Right ventricle myocardium inferior (tissue), 1 donor: ENCODE data around the gene STIP1. TPM values are rescaled to one million over a fixed set of nuclear protein-coding genes. Genes with fewer than 3 reads are reported as not detected.

Experiments
- ATAC-seq: fragments of 200-7000 bp; cut with Tn5 transposase; one replicate; pipeline ENCODE4 v1.9.1; 2020; ENCODE audit warnings: mild to moderate bottlenecking, moderate library complexity
- DNase-seq: peaks from one replicate; pipeline ENCODE4 v3.0.0; 2021; ENCODE audit errors: missing footprints
- intact Hi-C: fragments of 100-400 bp; cut with DNase I; formaldehyde crosslinking; loops from one replicate; pipeline ENCODE4 v1.11.0; 2022
- long read RNA-seq: library from polyadenylated mRNA; unstranded; transcript quantifications from one replicate; pipeline ENCODE4 v2.0.0, GENCODE V29; 2021
- total RNA-seq: library from RNA; stranded (reverse); fragmentation: NEBNext Ultra II Directional; extraction: Animal tissue kit (Norgen Biotek cat#: 25700); gene quantifications from one replicate; pipeline ENCODE4 v1.2.1, GENCODE V29; 2021
- donor health status: DM: no; HTN: yes; CAD: no; lungs with severe emphysema.

The STIP1 gene
- 124 TPM for total RNA-seq
- long read RNA-seq, transcript STIP1-201 (14 exons, 2,196 nt): major isoform, 95 of 101 reads
- long read RNA-seq, partial matches to known transcripts: 2 of 101 reads
- long read RNA-seq, other reads (novel, unspliced or antisense): 4 of 101 reads

DNA sequence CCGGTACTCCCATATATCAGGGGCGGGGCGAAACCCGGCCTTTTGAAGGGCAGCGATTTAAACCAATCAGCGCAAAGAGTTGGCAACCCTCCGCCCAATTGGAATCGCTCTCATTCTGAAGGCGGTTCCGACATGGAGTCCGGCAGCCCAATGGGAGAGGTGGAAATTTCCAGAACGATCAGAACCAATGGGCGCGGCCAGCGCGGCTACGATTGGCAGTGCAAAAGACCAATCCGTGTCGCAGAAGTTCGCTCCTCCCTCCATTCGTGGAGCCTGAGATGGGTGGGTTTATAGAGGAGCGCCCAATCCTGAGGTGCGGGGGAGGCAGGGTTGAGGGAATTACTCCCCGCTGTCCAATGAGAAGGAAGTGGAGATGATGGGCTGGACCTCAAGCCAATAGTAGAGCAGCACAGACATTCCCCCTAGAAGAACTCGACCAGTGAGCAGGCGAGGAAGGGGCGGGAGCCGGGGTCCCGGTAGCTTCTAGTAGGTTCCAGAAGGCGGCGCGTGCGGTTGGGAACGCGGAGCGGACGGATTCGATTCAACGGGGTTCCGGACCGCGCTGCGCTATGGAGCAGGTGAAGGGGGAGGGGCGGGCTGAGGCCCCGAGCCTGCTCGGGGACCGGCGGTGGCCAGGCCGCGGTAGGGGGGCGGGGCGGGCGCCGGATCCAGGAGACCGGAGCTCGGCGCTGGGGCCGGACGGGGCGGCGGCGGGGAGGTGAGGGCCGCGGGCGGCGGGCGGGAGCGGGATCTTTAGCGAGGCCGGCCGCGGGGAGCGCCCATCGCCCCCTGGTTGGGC is at the start of gene STIP1:
STIP1 (plus strand) TSS at position 479 of the 799 bp plus-strand sequence; CDS start at position 570, 91 bp downstream.
- intact Hi-C loops: loop anchor here (1.0 to 5.0 kb wide), 2 partner anchors 40 to 116 kb away; partner anchors contain the start of genes CATSPERZ, NUDT22 and TRPT1
- DNase-seq (peak; percentile 100), ATAC-seq (peak; percentile 93)

GRCh38 chr11:64136765-64137441 is 49.1 kb upstream of the STIP1 start:
- intact Hi-C loops: no loop called here
- DNase-seq: no peak
- ATAC-seq: no peak

DNA sequence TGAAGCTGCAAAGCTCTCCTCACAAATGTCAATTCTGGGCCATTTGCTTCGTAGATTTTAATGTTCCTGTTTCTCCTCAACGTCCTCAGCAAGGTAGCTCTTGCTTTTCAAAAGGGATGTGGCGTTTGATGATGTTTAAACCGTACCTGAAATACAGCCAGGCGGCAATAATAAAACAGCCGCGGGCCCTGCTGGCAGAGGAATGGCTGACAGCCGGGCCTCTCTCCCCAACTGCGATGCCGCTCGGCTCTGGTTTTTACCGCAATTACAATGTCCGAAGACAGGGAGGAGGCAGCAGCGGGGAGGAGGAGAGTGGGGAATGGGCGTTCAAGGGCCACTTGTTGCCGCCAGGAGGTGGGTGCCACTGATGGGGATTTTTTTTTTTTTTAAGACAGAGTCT is 47.6 kb upstream of the STIP1 start:
- ATAC-seq (no peak), DNase-seq (no peak)
- intact Hi-C loops: no loop called here

- intact Hi-C loops: no loop called here
- ATAC-seq: no peak
- DNase-seq: no peak
These were observed 46.9 kb upstream of the STIP1 start for GRCh38 chr11:64139049-64139448.

- ATAC-seq (no peak), DNase-seq (no peak)
- intact Hi-C loops: no loop called here
These were observed 45.9 kb upstream of the STIP1 start for GRCh38 chr11:64140082-64140481.

DNA sequence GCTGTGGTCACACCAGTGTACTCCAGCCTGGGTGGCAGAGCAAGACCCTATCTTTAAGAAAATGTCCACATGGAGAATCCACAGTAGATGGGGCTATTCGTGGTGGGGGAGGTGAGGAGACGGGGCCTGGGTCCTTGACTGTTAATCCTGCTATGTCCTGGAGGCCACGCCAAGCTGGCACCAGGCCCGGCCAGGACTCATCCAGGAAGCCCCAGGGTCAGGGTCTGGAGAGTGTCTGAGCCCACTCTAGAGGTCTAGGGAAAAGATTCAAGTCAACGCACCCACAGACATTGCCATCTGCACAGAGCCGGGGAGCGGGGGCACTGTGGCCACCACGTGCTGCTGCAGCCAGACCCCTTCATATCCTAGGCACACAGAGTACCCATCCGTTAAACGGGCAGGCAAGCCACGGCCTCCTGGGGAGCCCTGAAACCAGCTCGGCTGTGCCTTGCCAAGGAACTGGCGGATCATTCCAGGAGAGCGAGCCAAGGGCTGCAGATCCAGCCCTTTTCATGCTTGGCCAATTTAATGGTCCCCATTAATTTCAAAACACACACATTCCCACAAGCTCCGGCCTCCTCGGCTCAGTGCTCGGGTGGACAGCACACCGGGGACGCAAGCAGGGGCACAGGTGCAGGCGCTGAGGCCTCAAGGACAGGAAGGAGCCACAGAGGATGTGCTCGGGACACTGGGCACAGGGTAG is 44.7 kb upstream of the STIP1 start:
- no peak for ATAC-seq
- DNase-seq: no peak
- intact Hi-C loops: no loop called here

DNA sequence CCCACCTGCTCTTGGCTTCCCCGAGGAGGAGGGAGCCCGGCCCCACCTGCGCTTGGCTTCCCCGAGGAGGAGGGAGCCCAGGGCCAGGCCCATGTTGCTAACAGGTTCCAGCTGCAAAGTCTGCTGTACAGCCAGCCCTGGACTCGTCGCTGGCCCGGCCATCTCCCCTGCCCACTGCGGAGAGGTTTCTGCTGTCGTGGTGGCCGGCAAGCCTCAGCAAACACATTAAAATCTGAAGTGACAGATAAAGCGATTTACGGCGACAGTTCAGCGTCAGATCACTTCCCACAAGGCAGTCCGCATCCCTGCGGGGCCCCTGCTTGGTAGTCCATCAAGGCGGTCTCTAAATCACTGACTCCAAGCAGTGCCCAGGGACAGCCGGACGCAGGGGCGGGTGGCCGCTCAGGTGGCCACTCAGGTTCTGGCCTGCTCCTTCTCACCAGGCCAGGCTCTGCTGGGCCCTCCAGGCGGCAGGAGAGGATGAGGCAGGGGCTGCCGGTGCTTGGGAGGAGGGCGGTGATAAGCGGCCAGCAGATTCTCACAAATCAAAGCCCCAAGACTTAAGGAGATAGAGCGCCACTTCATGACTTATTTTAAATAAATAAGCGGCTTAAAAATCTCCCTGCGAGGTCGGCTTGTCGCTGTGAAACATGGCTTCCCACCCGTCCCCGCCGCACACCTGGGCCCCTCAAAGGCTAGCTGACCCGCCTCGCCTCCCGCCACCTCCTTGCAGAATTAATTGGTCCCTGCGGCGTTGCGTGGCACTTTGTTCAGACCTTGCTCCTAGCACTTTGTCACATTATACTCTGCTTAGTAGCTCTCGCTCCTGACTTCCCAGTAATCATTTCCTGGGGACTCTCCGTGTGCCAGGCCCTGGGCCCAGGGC is 41.1 kb upstream of the STIP1 start:
- no peak for DNase-seq
- no peak for ATAC-seq
- intact Hi-C loops: no loop called here

GRCh38 chr11:64146036-64146955 is 39.7 kb upstream of the STIP1 start:
- DNase-seq: peak; percentile 78
- intact Hi-C loops: no loop called here
- no peak for ATAC-seq

DNA sequence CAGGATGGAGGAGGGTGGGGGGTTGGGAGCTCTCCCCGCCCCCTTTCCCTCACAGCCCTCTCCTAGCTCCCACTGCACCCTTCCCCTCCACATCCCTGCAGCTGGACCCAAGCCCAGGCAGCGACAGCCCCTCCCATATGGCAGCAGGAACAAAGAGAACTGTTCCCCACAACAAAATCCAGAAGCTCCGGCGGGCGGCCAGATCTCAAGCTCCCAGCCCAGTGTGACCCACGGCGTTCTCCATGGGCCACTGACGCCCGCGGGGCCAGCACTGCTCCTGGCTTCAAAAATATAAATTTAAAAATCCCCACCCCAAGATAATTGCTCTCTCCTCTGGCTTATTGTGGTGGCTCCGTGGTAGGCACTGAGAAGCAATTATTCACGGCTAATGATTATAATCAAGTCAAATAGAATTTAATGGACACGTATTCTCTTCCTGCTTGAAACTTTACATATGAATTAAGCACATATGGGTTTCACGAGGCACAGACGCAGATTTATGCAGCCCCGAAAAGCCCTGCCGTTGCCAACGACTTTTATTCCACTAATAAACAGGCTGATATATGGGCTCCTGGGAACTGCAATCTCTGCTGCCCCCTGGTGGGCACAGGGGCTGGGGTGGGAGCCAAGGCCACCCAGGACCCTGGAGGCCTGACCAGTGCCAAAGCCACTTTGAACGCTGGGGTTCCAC is 37.6 kb upstream of the STIP1 start:
- DNase-seq (peak; percentile 89), ATAC-seq (peak; percentile 76)
- intact Hi-C loops: loop anchor here (1.0 kb wide), 1 partner anchor 148 kb away; no protein-coding TSS in a partner anchor

DNA sequence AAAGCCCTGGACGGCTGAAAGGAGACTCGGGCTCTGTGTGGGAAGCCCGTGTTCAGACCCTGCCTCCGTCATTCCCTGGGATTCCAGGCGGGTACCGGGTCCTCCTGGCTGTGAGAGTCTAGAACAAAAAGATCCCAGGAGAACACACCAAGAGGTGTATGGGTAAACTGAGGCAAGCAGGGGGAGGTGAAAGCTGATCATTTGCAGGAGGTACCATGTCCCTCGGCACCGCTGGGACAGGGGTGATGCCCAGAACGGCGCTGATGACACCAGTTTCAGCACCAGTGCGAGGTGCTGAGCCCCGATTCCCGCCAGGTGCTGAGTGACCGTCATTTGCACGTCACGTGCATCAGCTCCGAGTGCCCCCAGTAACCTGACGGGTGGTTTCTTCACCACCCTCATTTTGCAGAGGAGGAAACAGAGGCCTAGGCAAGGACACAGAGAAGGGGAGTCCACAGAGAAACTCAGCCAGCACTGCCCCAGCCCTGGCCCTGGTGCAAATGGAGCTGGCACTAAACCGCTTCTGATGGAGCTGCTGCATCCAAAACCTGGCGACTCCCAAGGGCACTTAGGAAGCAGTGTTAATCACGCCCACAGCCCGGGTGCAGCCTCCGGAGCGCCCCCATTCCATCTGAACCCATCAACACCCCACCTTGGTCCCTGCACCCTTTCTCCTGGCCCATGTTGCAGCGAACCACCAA is 36.9 kb upstream of the STIP1 start:
- peak; percentile 19 for ATAC-seq
- intact Hi-C loops: loop anchor here (1.0 kb wide), 1 partner anchor 149 kb away; no protein-coding TSS in a partner anchor
- DNase-seq: peak; percentile 65

- DNase-seq (no peak), ATAC-seq (no peak)
- intact Hi-C loops: loop anchor here (10.0 kb wide), 1 partner anchor 385 kb away; the partner anchor contains the start of gene ZFTA
These were observed 35.9 kb upstream of the STIP1 start for GRCh38 chr11:64150051-64150450.

GRCh38 chr11:64150481-64151239 is 35.3 kb upstream of the STIP1 start:
- intact Hi-C loops: loop anchor here (10.0 kb wide), 1 partner anchor 386 kb away; the partner anchor contains the start of gene ZFTA
- DNase-seq (peak; percentile 76), ATAC-seq (peak; percentile 42)

DNA sequence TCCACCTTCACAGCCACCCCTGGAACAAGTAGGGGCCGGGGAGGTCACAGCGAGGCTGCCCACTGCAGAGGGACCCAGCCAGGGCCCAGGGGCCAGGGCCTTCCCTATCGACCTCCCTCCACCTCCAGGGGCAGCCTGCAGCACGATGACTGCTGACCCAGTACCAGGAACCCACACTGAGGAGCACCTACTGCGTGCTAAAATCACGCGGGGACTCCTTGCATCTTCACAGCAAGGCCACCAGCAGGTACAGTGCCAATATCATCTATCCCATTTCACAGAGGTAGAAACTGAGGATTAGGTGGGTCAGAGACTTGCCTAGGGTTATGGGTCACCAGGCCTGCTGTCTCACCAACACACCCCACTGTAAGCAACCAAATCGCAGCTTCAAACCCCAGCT is 34.6 kb upstream of the STIP1 start:
- DNase-seq (no peak), ATAC-seq (no peak)
- intact Hi-C loops: loop anchor here (10.0 kb wide), 1 partner anchor 387 kb away; the partner anchor contains the start of gene ZFTA

DNA sequence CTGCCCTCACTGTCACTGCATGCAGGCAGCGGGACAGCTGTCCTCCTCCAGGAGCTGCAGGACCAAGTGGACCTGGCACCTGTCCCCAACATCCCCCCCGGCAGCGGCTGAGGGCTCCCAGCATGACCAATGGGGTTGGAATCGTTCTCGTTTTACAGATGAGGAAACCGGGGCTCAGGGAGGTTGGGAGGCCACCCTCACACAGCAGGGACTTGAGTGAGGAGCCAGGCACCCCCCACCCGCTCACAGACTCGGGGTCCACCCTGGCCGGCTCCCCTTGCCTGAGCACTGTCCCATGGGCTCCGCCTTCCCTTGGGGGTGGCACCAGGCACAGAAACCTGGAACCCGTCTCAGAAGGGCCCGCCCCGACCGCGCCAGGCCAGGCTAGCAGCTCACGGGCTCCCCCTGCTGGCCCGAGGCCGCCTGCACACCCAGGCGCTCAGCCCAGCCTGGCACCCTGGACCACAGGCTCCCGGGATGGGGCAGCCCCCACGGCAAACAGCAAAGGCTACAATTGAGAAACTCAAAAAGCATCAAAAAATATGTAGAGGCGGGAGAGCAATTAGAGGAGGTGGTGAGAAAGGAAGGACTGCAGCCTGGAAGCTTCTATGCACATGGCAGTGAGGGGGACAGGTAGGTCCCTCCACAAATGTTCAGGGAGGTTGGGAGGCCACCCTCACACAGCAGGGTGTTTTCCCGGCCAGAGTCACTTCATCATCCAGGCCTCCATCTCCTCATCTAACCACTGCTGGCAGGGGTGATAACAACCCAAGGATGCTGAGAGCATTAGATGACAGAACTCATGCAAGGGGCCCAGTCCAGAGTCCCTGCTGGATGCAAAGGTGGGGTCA is 32.9 kb upstream of the STIP1 start:
- intact Hi-C loops: loop anchor here (2.0 to 10.0 kb wide), 2 partner anchors 316 to 388 kb away; partner anchors contain the start of gene ZFTA
- DNase-seq (peak; percentile 92), ATAC-seq (peak; percentile 51)
